WTC11 (cell line): Measurements from ENCODE around the gene RHEB. TPM values are rescaled to one million over a fixed set of nuclear protein-coding genes. Genes with fewer than 3 reads are reported as not detected.
A peak's percentile ranks its signal among the peaks of the same experiment; 100 is the strongest.

Experiments
- ATAC-seq: fragments of 200-7000 bp; cut with Tn5 transposase; 2 replicates; pipeline ENCODE4 v1.10.0; 2021; ENCODE audit warnings: mild to moderate bottlenecking, moderate library complexity
- CTCF ChIA-PET: fragments of 300-600 bp; sonication (Branson Sonifier 250); formaldehyde crosslinking; loops from one replicate; lab custom pipeline; 2021; ENCODE audit warnings: antibody characterized with exemption; lab: Charles Lee
- POLR2A ChIA-PET: fragments of 350-600 bp; sonication (Branson Sonifier 250); formaldehyde crosslinking; loops from one replicate; lab custom pipeline; 2021; ENCODE audit warnings: antibody characterized with exemption; lab: Charles Lee
- DNase-seq: peaks from one replicate; pipeline ENCODE4 v3.0.0; 2021; ENCODE audit warnings: low spot score
- H3K27ac Mint-ChIP-seq: 2 replicates; pipeline ENCODE4 v1.8.0; 2021; ENCODE audit warnings: mixed read lengths
- H3K27me3 Mint-ChIP-seq: 2 replicates; pipeline ENCODE4 v1.8.0; 2021; ENCODE audit warnings: low read depth, mild to moderate bottlenecking, moderate library complexity, mixed read lengths
- H3K36me3 Mint-ChIP-seq: 2 replicates; pipeline ENCODE4 v1.8.0; 2021; ENCODE audit warnings: mixed read lengths
- H3K4me1 Mint-ChIP-seq: 2 replicates; pipeline ENCODE4 v1.8.0; 2022; ENCODE audit warnings: mixed read lengths
- H3K4me3 Mint-ChIP-seq: 2 replicates; pipeline ENCODE4 v1.8.0; 2021; ENCODE audit warnings: mild to moderate bottlenecking, moderate library complexity, mixed read lengths
- H3K9me3 Mint-ChIP-seq: 2 replicates; pipeline ENCODE4 v1.8.0; 2021; ENCODE audit warnings: mixed read lengths
- ATF1 ChIP-seq: sonication (generic); formaldehyde crosslinking; IDR thresholded peaks from 2 replicates; pipeline ENCODE4 v1.8.1; 2023; ENCODE audit warnings: mild to moderate bottlenecking, moderate library complexity, missing genetic modification reagents
- CBFB ChIP-seq: sonication (generic); formaldehyde crosslinking; IDR thresholded peaks from 2 replicates; pipeline ENCODE4 v1.8.1; 2022; ENCODE audit warnings: mild to moderate bottlenecking, low read depth, missing genetic modification reagents
- FOXP1 ChIP-seq: sonication (generic); formaldehyde crosslinking; IDR thresholded peaks from 2 replicates; pipeline ENCODE4 v1.8.0; 2022; ENCODE audit warnings: missing genetic modification reagents, mild to moderate bottlenecking, moderate library complexity, borderline replicate concordance
- GABPB1 ChIP-seq: sonication (generic); formaldehyde crosslinking; IDR thresholded peaks from 2 replicates; pipeline ENCODE4 v1.8.1; 2023; ENCODE audit warnings: mild to moderate bottlenecking, missing genetic modification reagents
- GRHL2 ChIP-seq: fragments of 250-450 bp; sonication (Bioruptor Pico); IDR thresholded peaks from 2 replicates; pipeline ENCODE4 v1.8.0; 2022; ENCODE audit warnings: mild to moderate bottlenecking, moderate library complexity; ENCODE audit not compliant: insufficient replicate concordance, severe bottlenecking
- GTF2I ChIP-seq: fragments of 250-450 bp; sonication (Bioruptor Pico); conservative IDR thresholded peaks from 2 replicates; pipeline ENCODE4 v1.4.0; 2021; ENCODE audit warnings: mild to moderate bottlenecking
- HMGA2 ChIP-seq: fragments of 250-450 bp; sonication (Bioruptor Pico); IDR thresholded peaks from 2 replicates; pipeline ENCODE4 v1.4.0; 2021; ENCODE audit warnings: mild to moderate bottlenecking, moderate library complexity
- IRF2 ChIP-seq: sonication (generic); formaldehyde crosslinking; IDR thresholded peaks from 2 replicates; pipeline ENCODE4 v1.8.0; 2022; ENCODE audit warnings: low read depth, missing genetic modification reagents, borderline replicate concordance
- MXD4 ChIP-seq: fragments of 250-450 bp; sonication (Bioruptor Pico); IDR thresholded peaks from 2 replicates; pipeline ENCODE4 v1.8.0; 2021; ENCODE audit warnings: mild to moderate bottlenecking, moderate library complexity, borderline replicate concordance
- RELA ChIP-seq: sonication (generic); formaldehyde crosslinking; IDR thresholded peaks from 2 replicates; pipeline ENCODE4 v1.8.1; 2022; ENCODE audit warnings: missing genetic modification reagents, mild to moderate bottlenecking, borderline replicate concordance
- SMAD3 ChIP-seq: sonication (generic); formaldehyde crosslinking; IDR thresholded peaks from 2 replicates; pipeline ENCODE4 v1.8.0; 2022; ENCODE audit warnings: missing genetic modification reagents, mild to moderate bottlenecking, borderline replicate concordance
- TCF7 ChIP-seq: sonication (generic); formaldehyde crosslinking; IDR thresholded peaks from 2 replicates; pipeline ENCODE4 v1.8.0; 2022; ENCODE audit warnings: mild to moderate bottlenecking, low read depth, missing genetic modification reagents, moderate library complexity
- TEAD1 ChIP-seq: sonication (generic); formaldehyde crosslinking; IDR thresholded peaks from 2 replicates; pipeline ENCODE4 v1.8.0; 2022; ENCODE audit warnings: mild to moderate bottlenecking, missing genetic modification reagents
- TEAD4 ChIP-seq: sonication (generic); formaldehyde crosslinking; IDR thresholded peaks from 2 replicates; pipeline ENCODE4 v1.8.0; 2022; ENCODE audit warnings: mild to moderate bottlenecking, missing genetic modification reagents
- ZBTB21 ChIP-seq: sonication (generic); formaldehyde crosslinking; IDR thresholded peaks from 2 replicates; pipeline ENCODE4 v1.8.1; 2023; ENCODE audit warnings: mild to moderate bottlenecking, missing genetic modification reagents, borderline replicate concordance
- ZNF121 ChIP-seq: sonication (generic); formaldehyde crosslinking; IDR thresholded peaks from 2 replicates; pipeline ENCODE4 v1.8.0; 2023; ENCODE audit warnings: missing genetic modification reagents
- ZNF317 ChIP-seq: sonication (generic); formaldehyde crosslinking; IDR thresholded peaks from 2 replicates; pipeline ENCODE4 v1.8.1; 2023; ENCODE audit warnings: low read depth, mild to moderate bottlenecking, moderate library complexity, missing genetic modification reagents, borderline replicate concordance
- ZNF396 ChIP-seq: fragments of 250-450 bp; sonication (Bioruptor Pico); IDR thresholded peaks from 2 replicates; pipeline ENCODE4 v1.8.0; 2021; ENCODE audit warnings: mild to moderate bottlenecking, moderate library complexity, borderline replicate concordance
- ZNF416 ChIP-seq: fragments of 250-450 bp; sonication (Bioruptor Pico); IDR thresholded peaks from 2 replicates; pipeline ENCODE4 v1.9.0; 2021; ENCODE audit warnings: mild to moderate bottlenecking, inconsistent platforms
- total RNA-seq: library from RNA; stranded (reverse); gene quantifications from 3 replicates; pipeline ENCODE4 v1.2.3, GENCODE V29; 2021
- TF ChIP-seq, protein P1 (sequence below): sonication (generic); formaldehyde crosslinking; IDR thresholded peaks from 2 replicates; pipeline ENCODE4 v1.8.1; 2022; ENCODE audit warnings: mild to moderate bottlenecking, moderate library complexity, missing genetic modification reagents
- TF ChIP-seq, protein P2 (sequence below): fragments of 250-450 bp; sonication (Bioruptor Pico); IDR thresholded peaks from 2 replicates; pipeline ENCODE4 v1.9.0; 2021; ENCODE audit warnings: mild to moderate bottlenecking
- TF ChIP-seq, protein P3 (sequence below): fragments of 250-450 bp; sonication (Bioruptor Pico); IDR thresholded peaks from 2 replicates; pipeline ENCODE4 v1.9.0; 2021; ENCODE audit warnings: moderate library complexity, mild to moderate bottlenecking, inconsistent platforms, borderline replicate concordance
- TF ChIP-seq, protein P4 (sequence below): sonication (generic); formaldehyde crosslinking; IDR thresholded peaks from 2 replicates; pipeline ENCODE4 v1.8.1; 2022; ENCODE audit warnings: low read depth, missing genetic modification reagents, borderline replicate concordance

RHEB gene
- total RNA-seq, 1 experiment from 2014 or later: 133 TPM

DNA sequence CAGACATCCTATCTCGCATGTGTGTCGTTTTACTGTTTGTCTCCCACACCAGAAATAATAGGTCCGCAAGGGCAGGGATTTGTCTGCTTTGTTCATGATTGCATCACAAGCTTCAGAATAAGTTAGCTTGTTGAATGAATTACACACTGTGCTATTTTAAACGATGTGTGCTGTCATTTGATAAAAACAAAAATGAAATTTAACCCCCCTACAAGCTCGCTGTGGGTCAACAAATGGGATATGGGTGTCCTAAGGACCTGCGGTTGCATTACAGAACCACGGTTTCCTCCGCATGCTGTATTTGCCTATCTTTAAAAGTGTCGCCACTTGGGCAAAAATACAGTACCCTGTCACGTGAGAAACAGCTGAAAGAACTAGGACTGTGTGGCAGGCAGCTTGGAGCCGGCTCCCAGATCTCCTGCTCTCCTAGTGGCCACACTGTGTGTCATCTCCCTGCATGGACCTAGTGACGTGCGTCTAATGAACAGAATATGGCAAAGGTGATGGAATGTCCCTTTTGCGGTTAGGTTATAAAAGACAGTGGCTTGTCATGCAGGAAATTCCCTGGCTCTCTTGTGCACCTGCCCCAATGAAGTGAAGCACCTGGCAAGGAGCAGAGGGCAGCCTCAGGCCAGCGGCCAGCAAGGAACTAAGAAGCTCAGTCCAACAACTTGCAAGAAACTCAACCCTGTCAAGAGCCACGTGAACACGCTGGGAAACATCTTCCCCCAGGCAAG lies 46.9 kb downstream of the RHEB start:
- peaks cover 8% of the 10 kb centered on the region for H3K9me3 Mint-ChIP-seq
- ATAC-seq (no peak), DNase-seq (no peak)
- H3K36me3 Mint-ChIP-seq: peaks cover 60% of the 10 kb centered on the region
- ChIA-PET CTCF (interaction anchor here (1.3 to 1.5 kb wide), 3 partner anchors 11 to 158 kb away, joined by 3 to 5 read pairs (median 3); no protein-coding TSS in a partner anchor), POLR2A (no interaction called here)
- peaks cover 88% of the 10 kb centered on the region for H3K4me1 Mint-ChIP-seq
- no peaks in the 10 kb centered on the region for H3K27me3 Mint-ChIP-seq
- peak overlapping the region; percentile 42 for H3K4me3 Mint-ChIP-seq
- TF ChIP-seq TEAD1 (CRISPR knock-in tag): 0 out of 2 replicates have a peak, but pooled peaks have one; percentile 21
- TF ChIP-seq, protein P1, sequence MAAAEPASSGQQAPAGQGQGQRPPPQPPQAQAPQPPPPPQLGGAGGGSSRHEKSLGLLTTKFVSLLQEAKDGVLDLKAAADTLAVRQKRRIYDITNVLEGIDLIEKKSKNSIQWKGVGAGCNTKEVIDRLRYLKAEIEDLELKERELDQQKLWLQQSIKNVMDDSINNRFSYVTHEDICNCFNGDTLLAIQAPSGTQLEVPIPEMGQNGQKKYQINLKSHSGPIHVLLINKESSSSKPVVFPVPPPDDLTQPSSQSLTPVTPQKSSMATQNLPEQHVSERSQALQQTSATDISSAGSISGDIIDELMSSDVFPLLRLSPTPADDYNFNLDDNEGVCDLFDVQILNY: no peak
- peak overlapping the region; percentile 95 for H3K27ac Mint-ChIP-seq

DNA sequence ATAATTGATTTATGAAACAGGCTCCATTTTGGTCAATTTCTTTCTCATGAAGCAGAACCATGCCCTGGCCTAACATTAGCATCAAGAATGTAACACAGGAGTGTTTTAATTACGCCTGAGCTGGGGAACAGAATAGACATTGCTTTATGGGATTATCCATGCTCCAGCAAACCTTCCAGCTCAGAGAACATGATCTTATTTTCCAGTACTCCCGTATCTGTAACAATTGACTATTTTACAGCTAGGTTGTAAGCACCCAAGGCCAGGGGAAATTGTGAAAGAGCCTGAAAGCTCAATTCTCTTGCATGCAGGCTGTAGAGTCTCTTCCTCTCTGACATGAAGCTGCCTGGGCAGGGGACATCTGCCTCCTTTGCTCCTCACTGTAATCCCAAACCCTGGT lies 49.0 kb downstream of the RHEB start:
- DNase-seq (no peak), ATAC-seq (no peak)
- peak overlapping the region; percentile 77 for H3K27ac Mint-ChIP-seq
- TF ChIP-seq TEAD4 (CRISPR knock-in tag): no peak
- TF ChIP-seq, protein P2, sequence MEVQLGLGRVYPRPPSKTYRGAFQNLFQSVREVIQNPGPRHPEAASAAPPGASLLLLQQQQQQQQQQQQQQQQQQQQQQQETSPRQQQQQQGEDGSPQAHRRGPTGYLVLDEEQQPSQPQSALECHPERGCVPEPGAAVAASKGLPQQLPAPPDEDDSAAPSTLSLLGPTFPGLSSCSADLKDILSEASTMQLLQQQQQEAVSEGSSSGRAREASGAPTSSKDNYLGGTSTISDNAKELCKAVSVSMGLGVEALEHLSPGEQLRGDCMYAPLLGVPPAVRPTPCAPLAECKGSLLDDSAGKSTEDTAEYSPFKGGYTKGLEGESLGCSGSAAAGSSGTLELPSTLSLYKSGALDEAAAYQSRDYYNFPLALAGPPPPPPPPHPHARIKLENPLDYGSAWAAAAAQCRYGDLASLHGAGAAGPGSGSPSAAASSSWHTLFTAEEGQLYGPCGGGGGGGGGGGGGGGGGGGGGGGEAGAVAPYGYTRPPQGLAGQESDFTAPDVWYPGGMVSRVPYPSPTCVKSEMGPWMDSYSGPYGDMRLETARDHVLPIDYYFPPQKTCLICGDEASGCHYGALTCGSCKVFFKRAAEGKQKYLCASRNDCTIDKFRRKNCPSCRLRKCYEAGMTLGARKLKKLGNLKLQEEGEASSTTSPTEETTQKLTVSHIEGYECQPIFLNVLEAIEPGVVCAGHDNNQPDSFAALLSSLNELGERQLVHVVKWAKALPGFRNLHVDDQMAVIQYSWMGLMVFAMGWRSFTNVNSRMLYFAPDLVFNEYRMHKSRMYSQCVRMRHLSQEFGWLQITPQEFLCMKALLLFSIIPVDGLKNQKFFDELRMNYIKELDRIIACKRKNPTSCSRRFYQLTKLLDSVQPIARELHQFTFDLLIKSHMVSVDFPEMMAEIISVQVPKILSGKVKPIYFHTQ (CRISPR knock-in tag): no peak
- TF ChIP-seq, protein P3, sequence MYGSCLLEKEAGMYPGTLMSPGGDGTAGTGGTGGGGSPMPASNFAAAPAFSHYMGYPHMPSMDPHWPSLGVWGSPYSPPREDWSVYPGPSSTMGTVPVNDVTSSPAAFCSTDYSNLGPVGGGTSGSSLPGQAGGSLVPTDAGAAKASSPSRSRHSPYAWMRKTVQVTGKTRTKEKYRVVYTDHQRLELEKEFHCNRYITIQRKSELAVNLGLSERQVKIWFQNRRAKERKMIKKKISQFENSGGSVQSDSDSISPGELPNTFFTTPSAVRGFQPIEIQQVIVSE (CRISPR knock-in tag): no peak
- no peak for TF ChIP-seq SMAD3 (CRISPR knock-in tag)
- TF ChIP-seq RELA: no peak
- TF ChIP-seq ATF1: no peak
- no peak for TF ChIP-seq MXD4 (CRISPR knock-in tag)
- TF ChIP-seq GABPB1: no peak
- TF ChIP-seq GRHL2 (CRISPR knock-in tag): no peak
- TF ChIP-seq FOXP1: no peak
- no peak for TF ChIP-seq ZNF396 (CRISPR knock-in tag)
- no peak for TF ChIP-seq ZNF317 (CRISPR knock-in tag)
- no peak for TF ChIP-seq ZBTB21 (CRISPR knock-in tag)
- no peak for TF ChIP-seq GTF2I (CRISPR knock-in tag)
- TF ChIP-seq TEAD1 (CRISPR knock-in tag): no peak
- H3K4me1 Mint-ChIP-seq: peaks cover 72% of the 10 kb centered on the region
- CTCF ChIA-PET: interaction anchor here (0.8 to 1.5 kb wide), 8 partner anchors 18 to 289 kb away, joined by 3 to 6 read pairs (median 3); no protein-coding TSS in a partner anchor
- peaks cover 8% of the 10 kb centered on the region for H3K9me3 Mint-ChIP-seq
- H3K36me3 Mint-ChIP-seq: peaks cover 65% of the 10 kb centered on the region
- POLR2A ChIA-PET: no interaction called here
- peak overlapping the region; percentile 7; the same call in 1 of the 2 replicates for H3K4me3 Mint-ChIP-seq
- H3K27me3 Mint-ChIP-seq: no peaks in the 10 kb centered on the region

DNA sequence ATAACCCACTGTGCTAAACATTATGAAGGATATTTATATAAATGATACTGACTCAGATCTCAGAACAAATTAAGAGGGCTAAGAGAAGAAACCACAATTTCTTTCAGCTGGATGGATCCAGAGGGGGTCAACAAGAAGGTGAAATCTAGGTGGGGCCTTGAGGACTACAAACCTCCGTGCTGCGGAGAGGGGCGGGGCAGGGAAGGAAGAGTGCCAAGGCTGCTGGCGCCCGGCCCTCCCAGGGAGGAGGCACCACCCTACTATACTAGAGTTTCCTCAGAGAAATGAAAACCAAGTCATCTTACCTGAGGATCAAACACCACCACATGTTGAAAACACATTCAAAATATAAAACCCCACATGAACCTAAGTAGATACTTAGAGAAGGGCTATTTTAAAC lies 50.4 kb downstream of the RHEB start:
- ATAC-seq (no peak), DNase-seq (no peak)
- peak overlapping the region; percentile 67 for H3K27ac Mint-ChIP-seq
- peaks cover 76% of the 10 kb centered on the region for H3K36me3 Mint-ChIP-seq
- TF ChIP-seq, protein P4, sequence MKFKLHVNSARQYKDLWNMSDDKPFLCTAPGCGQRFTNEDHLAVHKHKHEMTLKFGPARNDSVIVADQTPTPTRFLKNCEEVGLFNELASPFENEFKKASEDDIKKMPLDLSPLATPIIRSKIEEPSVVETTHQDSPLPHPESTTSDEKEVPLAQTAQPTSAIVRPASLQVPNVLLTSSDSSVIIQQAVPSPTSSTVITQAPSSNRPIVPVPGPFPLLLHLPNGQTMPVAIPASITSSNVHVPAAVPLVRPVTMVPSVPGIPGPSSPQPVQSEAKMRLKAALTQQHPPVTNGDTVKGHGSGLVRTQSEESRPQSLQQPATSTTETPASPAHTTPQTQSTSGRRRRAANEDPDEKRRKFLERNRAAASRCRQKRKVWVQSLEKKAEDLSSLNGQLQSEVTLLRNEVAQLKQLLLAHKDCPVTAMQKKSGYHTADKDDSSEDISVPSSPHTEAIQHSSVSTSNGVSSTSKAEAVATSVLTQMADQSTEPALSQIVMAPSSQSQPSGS: no peak
- no peak for TF ChIP-seq CBFB (CRISPR knock-in tag)
- no peak for TF ChIP-seq ZNF416 (CRISPR knock-in tag)
- no peak for TF ChIP-seq ZNF121 (CRISPR knock-in tag)
- TF ChIP-seq IRF2 (CRISPR knock-in tag): no peak
- TF ChIP-seq TCF7: no peak
- TF ChIP-seq HMGA2 (CRISPR knock-in tag): no peak
- ChIA-PET CTCF (no interaction called here), POLR2A (no interaction called here)
- peaks cover 14% of the 10 kb centered on the region for H3K9me3 Mint-ChIP-seq
- H3K27me3 Mint-ChIP-seq: no peaks in the 10 kb centered on the region
- H3K4me1 Mint-ChIP-seq: peaks cover 70% of the 10 kb centered on the region
- H3K4me3 Mint-ChIP-seq: no peak overlapping the region
